ENCODE results near the gene CNTNAP5.

Gene CNTNAP5

DNA sequence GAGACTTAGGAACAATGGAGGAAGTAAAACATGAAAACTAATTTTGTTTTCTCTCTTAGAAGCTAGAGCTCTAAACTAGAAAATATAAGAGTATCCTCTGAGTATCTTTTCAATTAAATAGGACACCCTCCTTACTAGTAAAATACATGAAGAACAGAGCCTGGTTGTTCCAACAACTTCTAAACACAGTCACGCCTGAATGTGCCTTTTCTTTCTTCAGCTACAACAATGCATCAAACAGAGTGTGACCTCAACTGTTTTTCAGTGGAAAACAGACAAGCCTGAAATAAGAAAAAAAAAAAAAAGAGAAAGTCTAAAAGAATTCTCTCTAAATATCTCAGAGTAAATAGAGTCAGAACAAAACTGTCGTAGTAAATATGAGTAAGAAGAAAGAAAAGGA lies 928.8 kb downstream of the CNTNAP5 start:
- no peak for DNase-seq

DNA sequence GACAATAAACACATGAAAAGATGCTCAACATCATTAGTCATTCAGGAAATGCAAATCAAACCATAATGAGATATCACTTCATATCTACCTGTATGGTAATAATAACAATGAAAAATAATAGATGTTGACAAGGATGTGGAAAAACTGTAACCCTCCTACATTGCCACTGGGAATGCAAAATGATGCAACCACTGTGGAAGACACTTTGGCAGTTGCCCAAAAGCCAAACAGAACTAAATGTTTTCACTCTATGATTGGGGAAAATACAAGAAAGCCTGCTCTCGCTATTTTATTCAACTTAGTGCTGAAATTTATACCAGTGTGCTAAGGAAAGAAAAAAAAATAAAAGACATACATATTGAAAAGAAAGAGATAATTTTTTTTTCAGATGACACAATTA lies 934.5 kb downstream of the CNTNAP5 start:
- no peak for DNase-seq

GRCh38 chr2:124961132-124961531 lies 936.0 kb downstream of the CNTNAP5 start:
- no peak for DNase-seq

All from NCI-H526 treated with DMSO at 0.1 percent for 48 hours (cell line).